Coronary artery (tissue), 2 donors: Measurements from ENCODE around the gene AMOTL2.
A peak's percentile ranks its signal among the peaks of the same experiment; 100 is the strongest.

Source experiments
- DNase-seq: peaks from one replicate; pipeline ENCODE4 v3.0.0-alpha.2; 2017; ENCODE audit warnings: low spot score
- H3K27ac ChIP-seq, 2 donors: fragments of 200-600 bp; sonication (generic); one replicate each; pipeline ENCODE4 v1.5.1; 2016 to 2019
- H3K4me3 ChIP-seq: fragments of 200-600 bp; sonication (generic); 2 replicates; pipeline ENCODE4 v1.5.1; 2016; ENCODE audit warnings: mild to moderate bottlenecking, moderate library complexity
- CTCF ChIP-seq: fragments of 200-600 bp; sonication (generic); IDR thresholded peaks from one replicate; pipeline ENCODE4 v1.5.1; 2019; ENCODE audit warnings: antibody characterized with exemption

Gene AMOTL2

GRCh38 chr3:134392336-134392983 is 18.2 kb upstream of the AMOTL2 start:
- DNase-seq: no peak
- Histone ChIP-seq H3K4me3 (no peak overlapping the region), H3K27ac (peak overlapping the region; percentile 45 to 85)
- TF ChIP-seq CTCF: no peak

- DNase-seq: no peak
- no peak for TF ChIP-seq CTCF
- Histone ChIP-seq H3K27ac (no peak overlapping the region), H3K4me3 (no peak overlapping the region)
These were observed 15.6 kb upstream of the AMOTL2 start for GRCh38 chr3:134389865-134390264.

- DNase-seq: no peak
- no peak for TF ChIP-seq CTCF
- peak overlapping the region; percentile 16 for H3K4me3 ChIP-seq
- H3K27ac ChIP-seq: peak overlapping the region in 1 of 2 donors; percentile 30
These were observed 14.7 kb upstream of the AMOTL2 start for GRCh38 chr3:134388788-134389485.

- no peak for DNase-seq
- Histone ChIP-seq H3K4me3 (no peak overlapping the region), H3K27ac (no peak overlapping the region)
- TF ChIP-seq CTCF: no peak
These were observed 14.0 kb upstream of the AMOTL2 start for GRCh38 chr3:134388292-134388691.

GRCh38 chr3:134387293-134387692 is 13.0 kb upstream of the AMOTL2 start:
- DNase-seq: no peak
- H3K27ac ChIP-seq: no peak overlapping the region
- H3K4me3 ChIP-seq: no peak overlapping the region
- no peak for TF ChIP-seq CTCF

- DNase-seq: peak; percentile 62
- Histone ChIP-seq H3K4me3 (no peak overlapping the region), H3K27ac (no peak overlapping the region)
- TF ChIP-seq CTCF: no peak
These were observed 10.7 kb upstream of the AMOTL2 start for GRCh38 chr3:134384963-134385362.
